ENCODE measurements around the gene SLC12A8.

Gene SLC12A8

DNA sequence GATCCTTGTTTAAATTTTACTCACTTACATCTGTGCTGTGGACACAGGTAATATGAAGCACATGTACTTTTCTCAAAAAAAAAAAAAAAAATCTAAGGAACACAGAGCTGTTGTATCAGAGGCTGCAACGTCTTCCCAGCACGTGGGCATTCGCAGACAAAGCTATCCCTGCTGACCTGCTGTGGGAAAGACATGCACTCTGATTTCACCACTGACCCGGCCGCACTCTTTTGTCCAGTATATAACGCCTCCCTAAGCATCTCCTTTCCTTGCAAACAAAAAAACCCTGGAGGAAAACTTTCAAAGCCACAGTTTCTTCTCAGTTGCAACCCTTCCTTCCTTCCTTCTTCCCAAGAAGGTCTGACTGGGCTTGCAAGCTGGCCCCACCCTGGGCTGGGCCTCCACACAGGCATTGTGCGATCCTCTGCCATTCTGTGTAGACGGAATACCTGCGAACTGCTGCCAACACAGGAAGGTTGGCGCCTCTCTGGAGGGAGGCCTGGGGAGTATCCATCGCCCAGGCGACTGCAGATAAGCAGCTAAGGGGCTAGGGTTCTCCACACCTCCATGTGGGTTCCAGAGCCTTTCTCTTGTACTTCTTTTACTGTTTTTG is 50.8 kb downstream of the SLC12A8 start:
- H3K4me1 ChIP-seq (ENCODE audit: insufficient read depth, low read length, poor library complexity, severe bottlenecking), result no peaks in the 10 kb centered on the region
- no peaks in the 10 kb centered on the region for H3K27me3 ChIP-seq (ENCODE audit: insufficient read depth, low read length, poor library complexity, severe bottlenecking)
- no peaks in the 10 kb centered on the region for H4K20me1 ChIP-seq (ENCODE audit: insufficient read depth, low read length, poor library complexity, severe bottlenecking)
- TF ChIP-seq, protein P1, sequence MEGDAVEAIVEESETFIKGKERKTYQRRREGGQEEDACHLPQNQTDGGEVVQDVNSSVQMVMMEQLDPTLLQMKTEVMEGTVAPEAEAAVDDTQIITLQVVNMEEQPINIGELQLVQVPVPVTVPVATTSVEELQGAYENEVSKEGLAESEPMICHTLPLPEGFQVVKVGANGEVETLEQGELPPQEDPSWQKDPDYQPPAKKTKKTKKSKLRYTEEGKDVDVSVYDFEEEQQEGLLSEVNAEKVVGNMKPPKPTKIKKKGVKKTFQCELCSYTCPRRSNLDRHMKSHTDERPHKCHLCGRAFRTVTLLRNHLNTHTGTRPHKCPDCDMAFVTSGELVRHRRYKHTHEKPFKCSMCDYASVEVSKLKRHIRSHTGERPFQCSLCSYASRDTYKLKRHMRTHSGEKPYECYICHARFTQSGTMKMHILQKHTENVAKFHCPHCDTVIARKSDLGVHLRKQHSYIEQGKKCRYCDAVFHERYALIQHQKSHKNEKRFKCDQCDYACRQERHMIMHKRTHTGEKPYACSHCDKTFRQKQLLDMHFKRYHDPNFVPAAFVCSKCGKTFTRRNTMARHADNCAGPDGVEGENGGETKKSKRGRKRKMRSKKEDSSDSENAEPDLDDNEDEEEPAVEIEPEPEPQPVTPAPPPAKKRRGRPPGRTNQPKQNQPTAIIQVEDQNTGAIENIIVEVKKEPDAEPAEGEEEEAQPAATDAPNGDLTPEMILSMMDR (conservative IDR thresholded peaks at IDR 0.05; ENCODE audit: low read length), result no peak
- no peak for TF ChIP-seq EZH2phosphoT487 (IDR thresholded peaks at IDR 0.05; ENCODE audit: borderline replicate concordance)
- H3K36me3 ChIP-seq (ENCODE audit: insufficient read depth, low read length), result no peaks in the 10 kb centered on the region
- no peak overlapping the region for H3K4me3 ChIP-seq (ENCODE audit: low read length, poor library complexity, severe bottlenecking)
- no peak overlapping the region for H3K9ac ChIP-seq (ENCODE audit: low read depth, low read length, poor library complexity, severe bottlenecking)
- H2AFZ ChIP-seq (ENCODE audit: low read length), result no peak overlapping the region; the same call in 1 of the 2 replicates
- H3K9me2 ChIP-seq (replicated peaks; ENCODE audit: low read depth, low read length), result no peaks in the 10 kb centered on the region
- no peak overlapping the region for H3K4me2 ChIP-seq (ENCODE audit: low read depth, low read length, poor library complexity, severe bottlenecking)
- no peaks in the 10 kb centered on the region for H3K79me2 ChIP-seq (ENCODE audit: insufficient read depth, low read length)
- no peaks in the 10 kb centered on the region for H3F3A ChIP-seq (ENCODE audit: low read depth)
- no peaks in the 10 kb centered on the region for H3K9me3 ChIP-seq (ENCODE audit: insufficient read depth, low read depth, low read length)

- no peak for TF ChIP-seq EZH2phosphoT487 (IDR thresholded peaks at IDR 0.05; ENCODE audit: borderline replicate concordance)
- Histone ChIP-seq H3F3A (ENCODE audit: low read depth) (no peaks in the 10 kb centered on the region), H3K9me2 (replicated peaks; ENCODE audit: low read depth, low read length) (no peaks in the 10 kb centered on the region), H3K79me2 (ENCODE audit: insufficient read depth, low read length) (no peaks in the 10 kb centered on the region), H4K20me1 (ENCODE audit: insufficient read depth, low read length, poor library complexity, severe bottlenecking) (no peaks in the 10 kb centered on the region), H3K4me1 (ENCODE audit: insufficient read depth, low read length, poor library complexity, severe bottlenecking) (no peaks in the 10 kb centered on the region), H3K9ac (ENCODE audit: low read depth, low read length, poor library complexity, severe bottlenecking) (no peak overlapping the region), H3K4me3 (ENCODE audit: low read length, poor library complexity, severe bottlenecking) (no peak overlapping the region), H3K4me2 (ENCODE audit: low read depth, low read length, poor library complexity, severe bottlenecking) (no peak overlapping the region), H2AFZ (ENCODE audit: low read length) (no peak overlapping the region), H3K27me3 (ENCODE audit: insufficient read depth, low read length, poor library complexity, severe bottlenecking) (no peaks in the 10 kb centered on the region), H3K9me3 (ENCODE audit: insufficient read depth, low read depth, low read length) (no peaks in the 10 kb centered on the region), H3K36me3 (ENCODE audit: insufficient read depth, low read length) (no peaks in the 10 kb centered on the region)
These were observed 51.8 kb downstream of the SLC12A8 start for GRCh38 chr3:125160606-125161371.

DNA sequence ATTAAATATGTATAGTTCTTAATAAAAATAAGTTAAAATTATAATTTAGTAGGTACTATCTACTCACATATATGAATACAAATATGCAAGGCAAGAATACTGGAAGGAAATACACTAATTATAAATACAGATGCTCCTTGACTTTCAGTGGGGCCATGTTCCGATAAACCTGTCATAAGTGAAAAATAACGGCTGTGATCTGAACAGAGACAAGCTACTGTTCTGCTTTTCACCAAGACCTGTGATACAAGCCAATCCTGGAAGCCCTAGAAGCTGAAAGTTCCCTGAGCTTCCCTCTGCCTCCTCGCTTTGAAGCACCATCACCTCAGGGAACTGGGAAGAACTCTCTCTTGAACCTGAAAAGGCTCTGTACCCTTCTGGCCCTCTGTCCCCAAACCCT is 55.4 kb downstream of the SLC12A8 start:
- Histone ChIP-seq H3K4me3 (ENCODE audit: low read length, poor library complexity, severe bottlenecking) (no peak overlapping the region), H3K4me1 (ENCODE audit: insufficient read depth, low read length, poor library complexity, severe bottlenecking) (no peaks in the 10 kb centered on the region), H3K9me2 (replicated peaks; ENCODE audit: low read depth, low read length) (no peaks in the 10 kb centered on the region), H3K36me3 (ENCODE audit: insufficient read depth, low read length) (no peaks in the 10 kb centered on the region), H4K20me1 (ENCODE audit: insufficient read depth, low read length, poor library complexity, severe bottlenecking) (no peaks in the 10 kb centered on the region), H3K79me2 (ENCODE audit: insufficient read depth, low read length) (no peaks in the 10 kb centered on the region), H3F3A (ENCODE audit: low read depth) (no peaks in the 10 kb centered on the region), H3K4me2 (ENCODE audit: low read depth, low read length, poor library complexity, severe bottlenecking) (no peak overlapping the region), H3K27me3 (ENCODE audit: insufficient read depth, low read length, poor library complexity, severe bottlenecking) (no peaks in the 10 kb centered on the region), H3K9me3 (ENCODE audit: insufficient read depth, low read depth, low read length) (no peaks in the 10 kb centered on the region), H3K9ac (ENCODE audit: low read depth, low read length, poor library complexity, severe bottlenecking) (no peak overlapping the region), H2AFZ (ENCODE audit: low read length) (no peak overlapping the region)
- no peak for TF ChIP-seq EZH2phosphoT487 (IDR thresholded peaks at IDR 0.05; ENCODE audit: borderline replicate concordance)
- TF ChIP-seq, protein P1 (conservative IDR thresholded peaks at IDR 0.05; ENCODE audit: low read length), result no peak

Measured in Loucy (cell line).